BLaER1 treated with 17β-estradiol and CSF1 and Interleukin-3, amounts not matched to agents 10 nM and 100 nM (cell line): ENCODE data around the gene AKAP5.

Experiments
- H3K27ac ChIP-seq, 11 experiments: shearing (Covaris generic); formaldehyde crosslinking; 2 replicates each; pipeline ENCODE4 v1.8.1; 2022
- H3K27me3 ChIP-seq, 11 experiments: shearing (Covaris generic); formaldehyde crosslinking; 2 replicates each; pipeline ENCODE4 v1.8.1; 2022
- H3K36me3 ChIP-seq, 11 experiments: shearing (Covaris generic); formaldehyde crosslinking; 2 replicates each; pipeline ENCODE4 v1.8.1; 2022
- H3K4me1 ChIP-seq, 10 experiments: shearing (Covaris generic); formaldehyde crosslinking; 2 replicates each; pipeline ENCODE4 v1.8.1; 2022
- H3K4me2 ChIP-seq, 11 experiments: shearing (Covaris generic); formaldehyde crosslinking; 2 replicates each; pipeline ENCODE4 v1.8.1; 2022
- H3K4me3 ChIP-seq, 10 experiments: shearing (Covaris generic); formaldehyde crosslinking; 2 replicates each; pipeline ENCODE4 v1.8.1; 2022
- H3K9ac ChIP-seq, 11 experiments: shearing (Covaris generic); formaldehyde crosslinking; 2 replicates each; pipeline ENCODE4 v1.8.1; 2022
- H3K9me3 ChIP-seq, 11 experiments: shearing (Covaris generic); formaldehyde crosslinking; replicated peaks in 1 of 11; 2 replicates each; pipeline ENCODE4 v1.8.1; 2022
- H4K20me1 ChIP-seq, 11 experiments: shearing (Covaris generic); formaldehyde crosslinking; 2 replicates each; pipeline ENCODE4 v1.8.1; 2022
- Cebpa-rat ChIP-seq, 11 experiments: shearing (Covaris generic); IDR thresholded peaks; 2 replicates each; pipeline ENCODE4 v1.8.1; 2022

AKAP5 gene

GRCh38 chr14:64478634-64479250, 13.4 kb downstream of the AKAP5 start:
- no peak overlapping the region for H3K4me3 ChIP-seq
- H3K9ac ChIP-seq, result no peak overlapping the region
- TF ChIP-seq Cebpa-rat (IDR thresholded peaks at IDR 0.05), result no peak
- H3K27ac ChIP-seq, result no peak overlapping the region
- peaks cover 0 to 18% (median 0%) of the 10 kb centered on the region in 10 experiments; a peak in 4 of 20 replicates for H3K4me1 ChIP-seq
- H3K9me3 ChIP-seq, result no peaks in the 10 kb centered on the region
- H4K20me1 ChIP-seq, result peaks cover 0 to 7% (median 0%) of the 10 kb centered on the region in 11 experiments; a peak in 4 of 22 replicates
- no peak overlapping the region for H3K4me2 ChIP-seq
- no peaks in the 10 kb centered on the region for H3K27me3 ChIP-seq
- H3K36me3 ChIP-seq, result peaks cover 2 to 44% (median 11%) of the 10 kb centered on the region in 11 experiments; a peak in 9 of 22 replicates

GRCh38 chr14:64488590-64489099, 23.3 kb downstream of the AKAP5 start:
- no peak overlapping the region for H3K9ac ChIP-seq
- TF ChIP-seq Cebpa-rat (IDR thresholded peaks at IDR 0.05), result no peak
- peaks cover 0 to 17% (median 8%) of the 10 kb centered on the region in 10 experiments; a peak in 14 of 20 replicates for H3K4me1 ChIP-seq
- H3K9me3 ChIP-seq, result no peaks in the 10 kb centered on the region
- peaks cover 48 to 96% (median 69%) of the 10 kb centered on the region in 11 experiments for H3K36me3 ChIP-seq
- H3K27ac ChIP-seq, result no peak overlapping the region
- no peak overlapping the region for H3K4me2 ChIP-seq
- no peaks in the 10 kb centered on the region for H3K27me3 ChIP-seq
- H4K20me1 ChIP-seq, result peaks cover 0 to 38% (median 10%) of the 10 kb centered on the region in 11 experiments; a peak in 10 of 22 replicates
- no peak overlapping the region for H3K4me3 ChIP-seq

- TF ChIP-seq Cebpa-rat (IDR thresholded peaks at IDR 0.05), result no peak
- Histone ChIP-seq H3K9ac (no peak overlapping the region), H3K36me3 (peaks cover 56 to 93% (median 70%) of the 10 kb centered on the region in 11 experiments), H3K9me3 (no peaks in the 10 kb centered on the region), H3K27ac (no peak overlapping the region), H4K20me1 (peaks cover 0 to 66% (median 11%) of the 10 kb centered on the region in 11 experiments; a peak in 11 of 22 replicates), H3K4me3 (no peak overlapping the region), H3K4me1 (peaks cover 0 to 10% (median 8%) of the 10 kb centered on the region in 10 experiments; a peak in 10 of 20 replicates), H3K4me2 (no peak overlapping the region), H3K27me3 (no peaks in the 10 kb centered on the region)
Observed at GRCh38 chr14:64491637-64492036, 26.3 kb downstream of the AKAP5 start.

GRCh38 chr14:64493455-64493854, 28.2 kb downstream of the AKAP5 start:
- peaks cover 43 to 84% (median 60%) of the 10 kb centered on the region in 11 experiments for H3K36me3 ChIP-seq
- no peaks in the 10 kb centered on the region for H3K27me3 ChIP-seq
- H3K9me3 ChIP-seq, result no peaks in the 10 kb centered on the region
- no peak overlapping the region for H3K4me3 ChIP-seq
- peaks cover 0 to 76% (median 11%) of the 10 kb centered on the region in 11 experiments; a peak in 11 of 22 replicates for H4K20me1 ChIP-seq
- H3K4me2 ChIP-seq, result no peak overlapping the region
- H3K9ac ChIP-seq, result no peak overlapping the region
- no peak for TF ChIP-seq Cebpa-rat (IDR thresholded peaks at IDR 0.05)
- no peak overlapping the region for H3K27ac ChIP-seq
- H3K4me1 ChIP-seq, result peaks cover 0 to 10% (median 8%) of the 10 kb centered on the region in 10 experiments; a peak in 10 of 20 replicates

GRCh38 chr14:64495252-64495651, 30.0 kb downstream of the AKAP5 start:
- no peak for TF ChIP-seq Cebpa-rat (IDR thresholded peaks at IDR 0.05)
- Histone ChIP-seq H3K4me2 (no peak overlapping the region), H3K27me3 (no peaks in the 10 kb centered on the region), H3K4me1 (peaks cover 10 to 21% (median 18%) of the 10 kb centered on the region in 10 experiments), H3K4me3 (no peak overlapping the region), H3K9me3 (no peaks in the 10 kb centered on the region), H3K9ac (no peak overlapping the region), H3K27ac (no peak overlapping the region), H3K36me3 (peaks cover 32 to 69% (median 48%) of the 10 kb centered on the region in 11 experiments; a peak in 21 of 22 replicates), H4K20me1 (peaks cover 0 to 80% (median 11%) of the 10 kb centered on the region in 11 experiments; a peak in 11 of 22 replicates)

- peaks cover 0 to 65% (median 3%) of the 10 kb centered on the region in 11 experiments; a peak in 12 of 22 replicates for H4K20me1 ChIP-seq
- H3K9ac ChIP-seq, result no peak overlapping the region
- no peak overlapping the region for H3K4me3 ChIP-seq
- no peaks in the 10 kb centered on the region for H3K27me3 ChIP-seq
- H3K27ac ChIP-seq, result no peak overlapping the region
- TF ChIP-seq Cebpa-rat (IDR thresholded peaks at IDR 0.05), result no peak
- no peak overlapping the region for H3K4me2 ChIP-seq
- peaks cover 20 to 54% (median 35%) of the 10 kb centered on the region in 11 experiments; a peak in 21 of 22 replicates for H3K36me3 ChIP-seq
- peaks cover 23 to 35% (median 26%) of the 10 kb centered on the region in 10 experiments for H3K4me1 ChIP-seq
- no peaks in the 10 kb centered on the region for H3K9me3 ChIP-seq
Observed at GRCh38 chr14:64496764-64497163, 31.5 kb downstream of the AKAP5 start.

- Histone ChIP-seq H3K36me3 (peaks cover 14 to 27% (median 23%) of the 10 kb centered on the region in 11 experiments; a peak in 19 of 22 replicates), H3K9me3 (no peaks in the 10 kb centered on the region), H3K4me1 (peaks cover 33 to 44% (median 35%) of the 10 kb centered on the region in 10 experiments), H3K4me3 (no peak overlapping the region), H3K9ac (peak overlapping the region in 1 of 11 experiments; percentile 51; a peak in 1 of 22 replicates), H3K27ac (peak overlapping the region in 3 of 11 experiments; percentile 11 to 36 (median 26); a peak in 3 of 22 replicates), H3K27me3 (no peaks in the 10 kb centered on the region), H3K4me2 (peak overlapping the region; percentile 89 to 99 (median 96)), H4K20me1 (peaks cover 0 to 35% (median 0%) of the 10 kb centered on the region in 11 experiments; a peak in 8 of 22 replicates)
- TF ChIP-seq Cebpa-rat (IDR thresholded peaks at IDR 0.05), result no peak
Observed at GRCh38 chr14:64500088-64500487, 34.8 kb downstream of the AKAP5 start.

- Histone ChIP-seq H3K4me3 (peak overlapping the region; percentile 81 to 98 (median 92); a peak in 19 of 20 replicates), H3K9ac (peak overlapping the region; percentile 96 to 100 (median 100)), H3K27ac (peak overlapping the region; percentile 99 to 100 (median 100); a peak in 19 of 22 replicates), H3K36me3 (peaks cover 6 to 20% (median 12%) of the 10 kb centered on the region in 11 experiments; a peak in 12 of 22 replicates), H3K27me3 (no peaks in the 10 kb centered on the region), H3K4me1 (peaks cover 40 to 52% (median 45%) of the 10 kb centered on the region in 10 experiments), H3K4me2 (peak overlapping the region; percentile 89 to 99 (median 96)), H3K9me3 (no peaks in the 10 kb centered on the region), H4K20me1 (peaks cover 14 to 35% (median 15%) of the 10 kb centered on the region in 11 experiments; a peak in 21 of 22 replicates)
- TF ChIP-seq Cebpa-rat (IDR thresholded peaks at IDR 0.05), result peak in 4 of 11 experiments; percentile 17 to 44 (median 28); a peak in 2 of 22 replicates
Observed at GRCh38 chr14:64501411-64502171, 36.3 kb downstream of the AKAP5 start.
